Esophagus muscularis mucosa (tissue), 4 donors: ENCODE measurements around the gene LIN9.

Experiments used
- CTCF ChIP-seq, 3 experiments: fragments of 200-600 bp in 2 of 3; fragments of 450-650 bp in 1 of 3; sonication (generic) in 2 of 3; IDR thresholded peaks; one replicate each; pipeline ENCODE4 v1.5.1; 2017 to 2019; ENCODE audit warnings: antibody characterized with exemption in 3 of 3, mild to moderate bottlenecking in 2 of 3, moderate library complexity in 1 of 3
- EP300 ChIP-seq: sonication (generic); formaldehyde crosslinking; IDR thresholded peaks from one replicate; pipeline ENCODE4 v1.6.1; 2017; ENCODE audit warnings: antibody characterized with exemption
- POLR2A ChIP-seq: fragments of 450-650 bp; IDR thresholded peaks from one replicate; pipeline ENCODE4 v1.6.1; 2017; ENCODE audit warnings: antibody characterized with exemption, moderate library complexity, mild to moderate bottlenecking, low read depth

GRCh38 chr1:226292874-226293552, 16.0 kb downstream of the LIN9 start:
- no peak for TF ChIP-seq POLR2A
- TF ChIP-seq CTCF (IDR thresholded peaks at IDR 0.05) = no peak
- no peak for TF ChIP-seq EP300
